CD4-positive, alpha-beta T cell treated with Interleukin-15 for 1 hour (primary cell): ENCODE data around the gene ANKRD60.

Experiments used
- DNase-seq: peaks from one replicate; pipeline ENCODE4 v3.0.0-alpha.2; 2020

Gene ANKRD60

GRCh38 chr20:58188527-58188926 is 39.9 kb downstream of the ANKRD60 start:
- no peak for DNase-seq

GRCh38 chr20:58184984-58185383 is 43.5 kb downstream of the ANKRD60 start:
- no peak for DNase-seq

GRCh38 chr20:58184063-58184462 is 44.4 kb downstream of the ANKRD60 start:
- no peak for DNase-seq

GRCh38 chr20:58182521-58183140 is 45.8 kb downstream of the ANKRD60 start:
- DNase-seq, result no peak

- DNase-seq, result peak; percentile 50
These were observed 48.9 kb downstream of the ANKRD60 start for GRCh38 chr20:58179432-58180099.

- DNase-seq, result no peak
These were observed 49.4 kb downstream of the ANKRD60 start for GRCh38 chr20:58179083-58179431.

- DNase-seq, result no peak
These were observed 50.7 kb downstream of the ANKRD60 start for GRCh38 chr20:58177799-58178198.

- no peak for DNase-seq
These were observed 52.6 kb downstream of the ANKRD60 start for GRCh38 chr20:58175836-58176235.

GRCh38 chr20:58175425-58175824 is 53.0 kb downstream of the ANKRD60 start:
- DNase-seq, result no peak

- no peak for DNase-seq
These were observed 53.7 kb downstream of the ANKRD60 start for GRCh38 chr20:58174708-58175280.

- DNase-seq, result no peak
These were observed 54.3 kb downstream of the ANKRD60 start for GRCh38 chr20:58173930-58174707.

GRCh38 chr20:58173091-58173490 is 55.4 kb downstream of the ANKRD60 start:
- no peak for DNase-seq

GRCh38 chr20:58171796-58172425 is 56.5 kb downstream of the ANKRD60 start:
- no peak for DNase-seq

GRCh38 chr20:58169450-58169849 is 59.0 kb downstream of the ANKRD60 start:
- DNase-seq, result no peak

- no peak for DNase-seq
These were observed 59.6 kb downstream of the ANKRD60 start for GRCh38 chr20:58168843-58169242.

GRCh38 chr20:58167759-58168158 is 60.7 kb downstream of the ANKRD60 start:
- no peak for DNase-seq
